Measurements from ENCODE around the gene SNX32.

SNX32 gene

DNA sequence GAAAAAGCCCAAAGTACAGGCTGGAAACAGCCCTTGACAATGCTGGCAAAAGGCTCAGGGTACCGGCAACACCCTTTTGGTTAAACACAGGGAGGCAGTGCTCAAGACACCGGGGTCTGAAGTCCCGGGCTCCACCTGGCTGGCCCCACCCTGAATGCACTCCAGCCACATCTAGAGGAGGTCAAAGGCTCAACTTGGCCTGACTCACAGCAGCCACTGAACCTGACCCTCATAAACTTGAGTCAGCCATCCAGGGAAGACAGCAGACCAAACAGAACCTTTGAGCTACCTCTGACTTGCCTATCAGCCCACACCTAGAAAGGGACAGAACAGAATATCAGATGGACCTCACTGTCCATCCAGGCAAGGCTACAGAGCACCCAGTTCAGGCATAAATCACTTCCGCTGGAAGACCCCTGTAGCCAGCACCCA, 20.4 kb downstream of the SNX32 start:
- Histone ChIP-seq H3K9ac (ENCODE audit: insufficient read length, low read depth) (no peak overlapping the region), H3K36me3 (ENCODE audit: insufficient read depth, insufficient read length, low read length) (peaks cover 66% of the 10 kb centered on the region), H3K27me3 (ENCODE audit: insufficient read depth, insufficient read length) (no peaks in the 10 kb centered on the region), H3K9me3 (ENCODE audit: insufficient read depth, low read length) (peaks cover 19% of the 10 kb centered on the region; the same call in 1 of the 2 replicates), H3K4me3 (ENCODE audit: insufficient read length, low read depth) (no peak overlapping the region), H3K4me1 (ENCODE audit: insufficient read depth, insufficient read length) (peaks cover 8% of the 10 kb centered on the region)
- DNase-seq (ENCODE audit: low read depth, low spot score), result no peak
- TF ChIP-seq SUZ12 (IDR thresholded peaks at IDR 0.05; ENCODE audit: extremely low read depth, insufficient read depth, insufficient read length), result no peak
- no peak for TF ChIP-seq YY1 (IDR thresholded peaks at IDR 0.05; ENCODE audit: insufficient read depth, insufficient read length)
- no peak for TF ChIP-seq ZNF274 (IDR thresholded peaks at IDR 0.05; ENCODE audit: low read depth, low read length)

- Histone ChIP-seq H3K9me3 (ENCODE audit: insufficient read depth, low read length) (peaks cover 19% of the 10 kb centered on the region; the same call in 1 of the 2 replicates), H3K4me3 (ENCODE audit: insufficient read length, low read depth) (no peak overlapping the region), H3K9ac (ENCODE audit: insufficient read length, low read depth) (peak overlapping the region; percentile 38), H3K27me3 (ENCODE audit: insufficient read depth, insufficient read length) (no peaks in the 10 kb centered on the region), H3K4me1 (ENCODE audit: insufficient read depth, insufficient read length) (peaks cover 4% of the 10 kb centered on the region), H3K36me3 (ENCODE audit: insufficient read depth, insufficient read length, low read length) (peaks cover 66% of the 10 kb centered on the region)
- no peak for DNase-seq (ENCODE audit: low read depth, low spot score)
- TF ChIP-seq SUZ12 (IDR thresholded peaks at IDR 0.05; ENCODE audit: extremely low read depth, insufficient read depth, insufficient read length) (no peak), ZNF274 (IDR thresholded peaks at IDR 0.05; ENCODE audit: low read depth, low read length) (no peak), YY1 (IDR thresholded peaks at IDR 0.05; ENCODE audit: insufficient read depth, insufficient read length) (no peak)
Observed at GRCh38 chr11:65854852-65855837, 21.4 kb downstream of the SNX32 start.

DNA sequence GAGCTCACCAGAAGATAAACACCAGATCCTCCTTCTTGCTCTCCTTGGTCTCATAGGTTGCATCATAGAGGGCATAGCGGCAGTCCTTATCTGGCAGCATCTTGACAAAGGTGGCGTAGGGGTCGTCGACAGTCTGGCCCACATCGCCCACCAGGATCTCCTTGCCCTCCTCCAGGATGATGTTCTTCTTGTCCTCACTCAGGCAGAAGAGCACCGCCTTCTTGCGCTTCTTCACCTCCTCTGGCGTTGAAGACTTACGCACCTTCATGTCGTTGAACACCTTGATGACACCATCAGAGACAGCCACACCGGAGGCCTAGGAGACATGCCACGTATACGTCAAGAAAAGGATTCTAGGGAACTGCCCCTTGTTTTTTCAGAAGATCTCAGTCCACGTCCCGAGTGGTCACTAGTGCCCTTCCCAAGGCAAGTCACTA, 22.2 kb downstream of the SNX32 start:
- peaks cover 15% of the 10 kb centered on the region; the same call in 1 of the 2 replicates for H3K9me3 ChIP-seq (ENCODE audit: insufficient read depth, low read length)
- H3K4me3 ChIP-seq (ENCODE audit: insufficient read length, low read depth), result peak overlapping the region; percentile 96
- no peaks in the 10 kb centered on the region for H3K27me3 ChIP-seq (ENCODE audit: insufficient read depth, insufficient read length)
- H3K36me3 ChIP-seq (ENCODE audit: insufficient read depth, insufficient read length, low read length), result peaks cover 66% of the 10 kb centered on the region
- H3K4me1 ChIP-seq (ENCODE audit: insufficient read depth, insufficient read length), result peaks cover 4% of the 10 kb centered on the region
- TF ChIP-seq ZNF274 (IDR thresholded peaks at IDR 0.05; ENCODE audit: low read depth, low read length) (no peak), SUZ12 (IDR thresholded peaks at IDR 0.05; ENCODE audit: extremely low read depth, insufficient read depth, insufficient read length) (no peak), YY1 (IDR thresholded peaks at IDR 0.05; ENCODE audit: insufficient read depth, insufficient read length) (no peak)
- no peak for DNase-seq (ENCODE audit: low read depth, low spot score)
- peak overlapping the region; percentile 98 for H3K9ac ChIP-seq (ENCODE audit: insufficient read length, low read depth)

DNA sequence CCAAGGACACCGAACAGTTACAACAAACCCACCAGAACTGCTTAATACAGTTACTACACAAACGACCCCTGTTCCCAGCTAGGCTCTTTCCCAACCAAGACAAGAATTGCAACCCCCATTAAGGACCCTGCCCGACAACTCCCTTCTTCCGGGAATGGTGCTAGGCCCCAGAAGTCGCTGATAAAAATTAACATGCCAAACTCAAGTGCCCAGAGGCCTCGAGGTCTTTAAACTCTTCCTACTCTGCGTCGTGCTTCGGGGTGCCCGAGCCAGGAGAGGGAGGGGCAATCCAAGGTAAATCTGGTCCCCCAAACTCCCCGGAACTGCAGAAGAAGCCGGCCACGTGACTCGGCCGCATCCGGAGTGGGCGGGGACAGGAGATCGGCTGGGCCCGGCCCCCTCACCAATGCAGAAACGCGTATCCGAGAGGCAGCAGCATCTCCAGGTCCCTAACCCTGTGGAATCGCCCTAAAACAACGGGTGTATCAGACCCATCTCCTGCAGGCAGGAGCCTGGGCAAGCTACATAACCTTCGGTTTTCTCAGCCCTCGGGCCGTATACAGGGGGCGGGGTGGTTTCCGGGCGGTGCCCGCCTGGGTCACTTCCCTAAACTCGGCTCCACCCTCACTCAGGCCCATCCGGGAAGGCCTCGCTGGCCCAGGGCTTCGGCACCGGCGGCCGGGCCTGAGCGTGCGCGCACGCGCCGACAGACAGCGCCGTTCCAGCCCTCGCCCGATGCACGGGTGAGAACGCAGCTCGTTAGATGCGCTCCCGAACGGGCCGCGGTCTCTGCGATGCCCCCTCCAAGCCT, 23.1 kb downstream of the SNX32 start:
- peaks cover 5% of the 10 kb centered on the region; the same call in 1 of the 2 replicates for H3K9me3 ChIP-seq (ENCODE audit: insufficient read depth, low read length)
- no peak for TF ChIP-seq SUZ12 (IDR thresholded peaks at IDR 0.05; ENCODE audit: extremely low read depth, insufficient read depth, insufficient read length)
- TF ChIP-seq ZNF274 (IDR thresholded peaks at IDR 0.05; ENCODE audit: low read depth, low read length), result no peak
- no peak for TF ChIP-seq YY1 (IDR thresholded peaks at IDR 0.05; ENCODE audit: insufficient read depth, insufficient read length)
- peaks cover 64% of the 10 kb centered on the region for H3K36me3 ChIP-seq (ENCODE audit: insufficient read depth, insufficient read length, low read length)
- no peaks in the 10 kb centered on the region for H3K27me3 ChIP-seq (ENCODE audit: insufficient read depth, insufficient read length)
- H3K9ac ChIP-seq (ENCODE audit: insufficient read length, low read depth), result peak overlapping the region; percentile 98
- peak overlapping the region; percentile 96 for H3K4me3 ChIP-seq (ENCODE audit: insufficient read length, low read depth)
- H3K4me1 ChIP-seq (ENCODE audit: insufficient read depth, insufficient read length), result peaks cover 7% of the 10 kb centered on the region
- DNase-seq (ENCODE audit: low read depth, low spot score), result no peak

DNA sequence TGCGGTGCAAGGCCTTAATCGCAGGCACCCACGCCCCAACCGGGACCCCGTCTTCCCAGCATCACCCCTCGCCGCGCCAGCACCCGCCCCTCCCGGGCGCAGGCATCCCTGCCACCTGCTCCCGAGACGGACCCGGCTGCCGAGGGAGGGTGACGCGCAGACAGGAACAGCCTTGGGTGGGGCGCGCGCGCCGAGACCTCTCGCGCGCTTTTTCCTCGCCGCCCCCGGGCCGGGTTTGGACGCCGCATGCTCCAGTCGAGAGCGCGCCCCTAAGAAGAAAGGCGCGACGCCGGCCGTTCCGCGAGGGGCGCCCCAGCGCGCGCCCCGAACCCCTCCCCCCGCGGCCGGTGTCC, 23.7 kb downstream of the SNX32 start:
- Histone ChIP-seq H3K27me3 (ENCODE audit: insufficient read depth, insufficient read length) (no peaks in the 10 kb centered on the region), H3K9ac (ENCODE audit: insufficient read length, low read depth) (peak overlapping the region; percentile 98), H3K4me1 (ENCODE audit: insufficient read depth, insufficient read length) (peaks cover 12% of the 10 kb centered on the region), H3K36me3 (ENCODE audit: insufficient read depth, insufficient read length, low read length) (peaks cover 64% of the 10 kb centered on the region), H3K9me3 (ENCODE audit: insufficient read depth, low read length) (no peaks in the 10 kb centered on the region; the same call in 1 of the 2 replicates), H3K4me3 (ENCODE audit: insufficient read length, low read depth) (peak overlapping the region; percentile 96)
- DNase-seq (ENCODE audit: low read depth, low spot score), result no peak
- TF ChIP-seq YY1 (IDR thresholded peaks at IDR 0.05; ENCODE audit: insufficient read depth, insufficient read length) (no peak), SUZ12 (IDR thresholded peaks at IDR 0.05; ENCODE audit: extremely low read depth, insufficient read depth, insufficient read length) (no peak), ZNF274 (IDR thresholded peaks at IDR 0.05; ENCODE audit: low read depth, low read length) (no peak)

DNA sequence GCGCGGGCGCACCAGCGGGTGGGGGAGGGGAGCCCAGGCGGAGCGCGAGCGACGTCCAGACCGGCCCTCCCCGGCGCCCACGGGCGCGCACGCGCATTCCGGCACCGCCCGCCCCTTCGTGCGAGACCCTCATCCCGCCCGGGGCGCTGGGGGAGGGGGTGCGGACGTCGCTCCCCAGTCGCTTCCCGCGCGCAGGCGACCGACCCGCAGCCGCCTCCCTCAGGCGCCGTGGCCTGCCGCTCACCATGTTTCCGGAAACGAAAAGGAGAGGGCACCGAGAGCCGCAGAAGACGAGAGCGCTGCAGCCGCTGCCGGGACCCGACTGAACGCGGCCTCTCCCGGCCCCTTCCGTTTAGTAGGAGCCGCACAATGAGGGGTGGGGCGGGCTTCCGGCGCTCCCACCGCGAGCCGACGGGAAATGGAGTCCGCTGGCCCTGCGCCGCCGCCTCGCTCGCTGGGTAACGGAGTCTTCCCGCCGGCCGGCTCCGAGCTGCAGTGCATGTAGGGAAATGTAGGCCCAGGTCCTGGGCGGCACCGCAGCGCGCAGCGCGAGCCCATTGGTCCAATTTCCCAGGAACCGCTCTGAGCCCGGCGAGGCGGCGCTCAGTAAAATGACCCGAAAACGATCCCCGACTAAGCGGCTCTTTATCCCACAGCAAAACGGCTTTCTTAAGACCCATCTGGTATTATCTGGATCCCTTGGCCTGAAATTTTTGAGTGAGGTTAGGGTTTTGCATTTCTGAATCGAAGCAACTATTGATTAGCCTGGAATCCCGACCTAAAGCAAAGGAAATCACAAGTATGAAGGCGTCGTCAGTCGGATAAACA, 24.3 kb downstream of the SNX32 start, which contains the start of gene CFL1:
Gene CFL1, minus strand, starts transcription at position 328 of the 828 bp plus-strand sequence. Its CDS starts 81 bp downstream, at position 247.
- H3K27me3 ChIP-seq (ENCODE audit: insufficient read depth, insufficient read length), result no peaks in the 10 kb centered on the region
- H3K9ac ChIP-seq (ENCODE audit: insufficient read length, low read depth), result peak within 1 kb of the TSS; percentile 98
- no peaks in the 10 kb centered on the region for H3K9me3 ChIP-seq (ENCODE audit: insufficient read depth, low read length)
- peak; percentile 98 for DNase-seq (ENCODE audit: low read depth, low spot score)
- H3K4me1 ChIP-seq (ENCODE audit: insufficient read depth, insufficient read length), result peaks cover 15% of the 10 kb centered on the region
- peaks cover 64% of the 10 kb centered on the region for H3K36me3 ChIP-seq (ENCODE audit: insufficient read depth, insufficient read length, low read length)
- peak within 1 kb of the TSS; percentile 96 for H3K4me3 ChIP-seq (ENCODE audit: insufficient read length, low read depth)
- no peak for TF ChIP-seq SUZ12 (IDR thresholded peaks at IDR 0.05; ENCODE audit: extremely low read depth, insufficient read depth, insufficient read length)
- no peak for TF ChIP-seq ZNF274 (IDR thresholded peaks at IDR 0.05; ENCODE audit: low read depth, low read length)
- no peak for TF ChIP-seq YY1 (IDR thresholded peaks at IDR 0.05; ENCODE audit: insufficient read depth, insufficient read length)

Measured in NT2/D1 (cell line).